Smooth muscle cell (in vitro differentiated cells): ENCODE data around the gene ASCL4. TPM values are rescaled to one million over a fixed set of nuclear protein-coding genes. Genes with fewer than 3 reads are reported as not detected.

ENCODE experiments used
- DNase-seq: peaks from one replicate; lab custom pipeline; 2025; ENCODE audit not compliant: unreplicated experiment; lab: John Stamatoyannopoulos, UW
- H2AFZ ChIP-seq: fragments of 200-600 bp; sonication (generic); 2 replicates; pipeline ENCODE4 v1.6.0; 2016; ENCODE audit warnings: antibody characterized with exemption, low read depth, mild to moderate bottlenecking
- H3F3A ChIP-seq: fragments of 200-600 bp; sonication (generic); 2 replicates; pipeline ENCODE4 v1.6.0; 2017; ENCODE audit warnings: antibody characterized with exemption, low read depth
- H3K27ac ChIP-seq: fragments of 200-600 bp; sonication (generic); 2 replicates; pipeline ENCODE4 v1.5.1; 2016; ENCODE audit warnings: low read depth, mild to moderate bottlenecking
- H3K27me3 ChIP-seq: fragments of 200-600 bp; sonication (generic); 2 replicates; pipeline ENCODE4 v1.6.1; 2016; ENCODE audit warnings: low read depth, mild to moderate bottlenecking
- H3K36me3 ChIP-seq: fragments of 200-600 bp; sonication (generic); 2 replicates; pipeline ENCODE4 v1.5.1; 2016; ENCODE audit warnings: low read depth
- H3K4me1 ChIP-seq: fragments of 200-600 bp; sonication (generic); 2 replicates; pipeline ENCODE4 v1.5.1; 2016; ENCODE audit warnings: low read depth
- H3K4me2 ChIP-seq: fragments of 200-600 bp; sonication (generic); 2 replicates; pipeline ENCODE4 v1.6.0; 2016; ENCODE audit warnings: mild to moderate bottlenecking
- H3K4me3 ChIP-seq: fragments of 200-600 bp; sonication (generic); 2 replicates; pipeline ENCODE4 v1.5.1; 2016; ENCODE audit warnings: mild to moderate bottlenecking
- H3K79me2 ChIP-seq: fragments of 200-600 bp; sonication (generic); 2 replicates; pipeline ENCODE4 v1.6.0; 2016; ENCODE audit warnings: low read depth, mild to moderate bottlenecking
- H3K9ac ChIP-seq: fragments of 200-600 bp; sonication (generic); 2 replicates; pipeline ENCODE4 v1.6.0; 2016; ENCODE audit warnings: low read depth
- H3K9me3 ChIP-seq: fragments of 200-600 bp; sonication (generic); replicated peaks from 2 replicates; pipeline ENCODE4 v1.5.1; 2016; ENCODE audit warnings: low read depth
- H4K20me1 ChIP-seq: fragments of 200-600 bp; sonication (generic); 2 replicates; pipeline ENCODE4 v1.6.0; 2016; ENCODE audit warnings: low read depth
- CTCF ChIP-seq: fragments of 200-600 bp; sonication (generic); IDR thresholded peaks from 2 replicates; pipeline ENCODE4 v1.5.1; 2017; ENCODE audit warnings: borderline replicate concordance, mild to moderate bottlenecking, antibody characterized with exemption; ENCODE audit not compliant: insufficient read depth, poor library complexity, severe bottlenecking
- WGBS: methylation state at CpG from one replicate; pipeline ENCODE4 v1.1.7; 2016; ENCODE audit warnings: low lambda C conversion rate; 5-methylcytosine and 5-hydroxymethylcytosine counted together
- polyA plus RNA-seq: library from polyadenylated mRNA; unstranded; fragments of >200 nt; fragmentation: Nextera tagmentation; extraction: Ambion mirVana; gene quantifications from 2 replicates; pipeline ENCODE4 v1.2.1, GENCODE V29; 2016
- total RNA-seq: library from RNA; depleted of rRNA; stranded (reverse); fragments of >200 nt; gene quantifications from 2 replicates; pipeline ENCODE4 v1.2.3, GENCODE V29; 2014

The ASCL4 gene
- total and polyA plus RNA-seq, 2 experiments from 2014 or later: not detected

GRCh38 chr12:107817250-107817649, 42.7 kb downstream of the ASCL4 start:
- H3K27me3 ChIP-seq: peaks cover 5% of the 10 kb centered on the region
- H3K4me1 ChIP-seq: no peaks in the 10 kb centered on the region
- H2AFZ ChIP-seq: no peak overlapping the region
- no peak overlapping the region for H3K9ac ChIP-seq
- H3K27ac ChIP-seq: no peak overlapping the region
- H3K9me3 ChIP-seq: no peaks in the 10 kb centered on the region
- WGBS: 83% methylated on average over 1 of the region's 1 CpG
- no peak for TF ChIP-seq CTCF
- no peaks in the 10 kb centered on the region for H3K36me3 ChIP-seq
- H3K4me2 ChIP-seq: no peak overlapping the region
- no peak overlapping the region for H3K4me3 ChIP-seq
- H4K20me1 ChIP-seq: no peaks in the 10 kb centered on the region
- no peaks in the 10 kb centered on the region for H3K79me2 ChIP-seq
- no peak for DNase-seq
- H3F3A ChIP-seq: no peaks in the 10 kb centered on the region

GRCh38 chr12:107818984-107819383, 44.5 kb downstream of the ASCL4 start:
- Histone ChIP-seq H3K27me3 (peaks cover 5% of the 10 kb centered on the region), H3K27ac (peak overlapping the region; percentile 2), H3K9me3 (no peaks in the 10 kb centered on the region), H3K4me3 (no peak overlapping the region), H3K4me2 (peak overlapping the region; percentile 5), H3F3A (no peaks in the 10 kb centered on the region), H3K4me1 (no peaks in the 10 kb centered on the region), H4K20me1 (no peaks in the 10 kb centered on the region), H3K79me2 (no peaks in the 10 kb centered on the region), H2AFZ (no peak overlapping the region), H3K9ac (no peak overlapping the region), H3K36me3 (no peaks in the 10 kb centered on the region)
- DNase-seq: no peak
- WGBS: 19% methylated on average over 7 of the region's 7 CpGs
- TF ChIP-seq CTCF: no peak

- no peak for TF ChIP-seq CTCF
- H3F3A ChIP-seq: no peaks in the 10 kb centered on the region
- H3K9me3 ChIP-seq: peaks cover 6% of the 10 kb centered on the region
- WGBS: 42% methylated on average over 8 of the region's 8 CpGs
- no peak overlapping the region for H3K9ac ChIP-seq
- peaks cover 5% of the 10 kb centered on the region for H3K27me3 ChIP-seq
- no peak overlapping the region for H2AFZ ChIP-seq
- no peaks in the 10 kb centered on the region for H3K4me1 ChIP-seq
- no peaks in the 10 kb centered on the region for H3K79me2 ChIP-seq
- H3K36me3 ChIP-seq: no peaks in the 10 kb centered on the region
- H3K4me3 ChIP-seq: no peak overlapping the region
- no peak overlapping the region for H3K4me2 ChIP-seq
- DNase-seq: no peak
- H3K27ac ChIP-seq: no peak overlapping the region
- H4K20me1 ChIP-seq: no peaks in the 10 kb centered on the region
These were observed 47.9 kb downstream of the ASCL4 start for GRCh38 chr12:107822356-107822755.

Other genes starting within 250 kb of the ASCL4 start
- gene PWP1, start 88.9 kb upstream of the ASCL4 start, total RNA-seq: 59.6 and 77.9 TPM in 2 replicates
- 68.3 and 75.1 TPM in 2 replicates for gene PWP1, start 88.9 kb upstream of the ASCL4 start, polyA plus RNA-seq
- gene PRDM4, start 13.6 kb upstream of the ASCL4 start, total RNA-seq: 26.2 and 32.0 TPM in 2 replicates
- 19.1 and 20.2 TPM in 2 replicates for gene PRDM4, start 13.6 kb upstream of the ASCL4 start, polyA plus RNA-seq